Measurements from ENCODE around the gene PILRB.
"Not testable (repeated sequence)": the region's sequence is repeated elsewhere in the genome, so short reads cannot be mapped to it uniquely, and the experiment has no call there.

Gene PILRB

GRCh38 chr7:100376066-100376465 lies 18.1 kb downstream of the PILRB start:
- no peak for DNase-seq (ENCODE audit: low spot score)

- no peak for DNase-seq (ENCODE audit: low spot score)
Measured at GRCh38 chr7:100378114-100378755, 20.3 kb downstream of the PILRB start.

- DNase-seq (ENCODE audit: low spot score): no peak
Measured at GRCh38 chr7:100380196-100380595, 22.3 kb downstream of the PILRB start.

DNA sequence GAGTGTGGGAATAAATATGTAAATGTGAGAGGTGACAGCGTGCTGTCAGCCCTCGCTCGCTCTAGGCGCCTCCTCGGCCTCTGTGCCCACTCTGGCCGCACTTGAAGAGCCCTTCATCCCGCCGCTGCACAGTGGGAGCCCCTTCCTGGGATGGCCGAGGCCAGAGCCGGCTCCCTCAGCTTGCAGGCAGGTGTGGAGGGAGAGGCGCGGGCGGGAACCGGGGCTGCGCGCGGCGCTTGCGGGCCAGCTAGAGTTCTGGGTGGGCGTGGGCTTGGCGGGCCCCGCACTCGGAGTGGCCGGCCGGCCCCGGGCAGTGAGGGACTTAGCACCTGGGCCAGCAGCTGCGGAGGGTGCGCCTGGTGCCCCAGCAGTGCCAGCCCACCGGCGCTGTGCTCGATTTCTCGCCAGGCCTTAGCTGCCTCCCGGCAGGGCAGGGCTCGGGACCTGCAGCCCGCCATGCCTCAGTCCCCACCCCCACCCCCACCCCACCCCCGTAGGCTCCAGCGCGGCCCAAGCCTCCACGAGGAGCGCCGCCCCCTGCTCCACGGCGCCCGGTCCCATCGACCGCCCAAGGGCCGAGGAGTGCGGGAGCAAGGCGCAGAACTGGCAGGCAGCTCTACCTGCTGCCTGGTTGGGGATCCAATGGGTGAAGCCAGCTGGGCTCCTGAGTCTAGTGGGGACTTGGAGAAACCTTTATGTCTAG lies 23.8 kb downstream of the PILRB start:
- not testable (repeated sequence) for DNase-seq (ENCODE audit: low spot score)

- not testable (repeated sequence) for DNase-seq (ENCODE audit: low spot score)
Measured at GRCh38 chr7:100382234-100382853, 24.4 kb downstream of the PILRB start.

DNA sequence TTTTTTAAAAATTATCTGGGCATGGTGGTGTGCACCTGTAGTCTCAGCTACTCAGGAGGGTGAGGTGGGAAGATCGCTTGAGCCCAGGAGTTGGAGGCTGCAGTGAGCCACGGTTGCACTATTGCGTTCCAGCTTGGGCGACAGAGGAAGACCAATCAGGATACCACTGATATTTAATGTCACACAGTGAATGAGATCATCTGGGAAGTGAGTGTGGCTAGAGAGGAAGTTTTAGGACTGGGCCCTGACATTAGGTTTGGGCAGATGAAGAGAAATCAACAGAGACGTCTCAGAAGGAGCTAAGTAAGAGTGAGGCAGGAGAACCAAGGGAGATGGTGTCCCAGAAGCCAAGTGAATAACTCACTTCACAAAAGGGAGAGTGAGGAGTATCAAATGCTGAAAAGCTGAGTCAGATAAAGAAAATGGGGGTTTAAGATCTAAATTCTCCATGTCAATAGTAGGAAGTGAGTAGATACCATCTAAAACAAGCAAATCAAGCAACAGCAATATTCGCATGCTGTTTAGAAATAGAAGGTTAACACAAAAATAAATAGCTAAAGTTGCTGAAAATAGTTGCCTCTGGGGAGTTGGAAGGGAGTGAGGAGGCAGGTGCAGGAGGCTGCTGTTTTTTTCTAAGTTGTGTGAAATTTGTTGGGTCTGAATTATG lies 26.8 kb downstream of the PILRB start:
- DNase-seq (ENCODE audit: low spot score): no peak

DNA sequence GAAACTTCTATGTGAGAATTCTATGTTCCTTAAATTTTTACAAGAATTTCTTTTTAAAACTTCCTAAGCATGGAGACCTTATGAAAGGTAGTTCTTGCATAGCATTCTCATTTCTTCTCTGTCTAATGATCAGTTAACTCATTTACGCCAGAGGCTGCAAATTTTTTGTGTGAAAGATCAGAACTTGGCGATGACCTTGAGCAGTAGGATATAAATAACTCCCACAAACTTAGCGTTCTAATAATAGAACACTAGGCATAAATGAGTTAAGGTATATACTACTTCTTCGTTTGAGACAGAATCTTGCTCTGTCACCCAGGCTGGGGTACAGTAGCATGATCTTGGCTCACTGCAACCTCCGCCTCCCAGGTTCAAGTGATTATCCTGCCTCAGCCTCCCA lies 29.0 kb downstream of the PILRB start:
- DNase-seq (ENCODE audit: low spot score): no peak

- no peak for DNase-seq (ENCODE audit: low spot score)
Measured at GRCh38 chr7:100387695-100388094, 29.8 kb downstream of the PILRB start.

- no peak for DNase-seq (ENCODE audit: low spot score)
Measured at GRCh38 chr7:100389437-100390088, 31.6 kb downstream of the PILRB start.

- DNase-seq (ENCODE audit: low spot score): no peak
Measured at GRCh38 chr7:100390286-100391009, 32.5 kb downstream of the PILRB start.

DNA sequence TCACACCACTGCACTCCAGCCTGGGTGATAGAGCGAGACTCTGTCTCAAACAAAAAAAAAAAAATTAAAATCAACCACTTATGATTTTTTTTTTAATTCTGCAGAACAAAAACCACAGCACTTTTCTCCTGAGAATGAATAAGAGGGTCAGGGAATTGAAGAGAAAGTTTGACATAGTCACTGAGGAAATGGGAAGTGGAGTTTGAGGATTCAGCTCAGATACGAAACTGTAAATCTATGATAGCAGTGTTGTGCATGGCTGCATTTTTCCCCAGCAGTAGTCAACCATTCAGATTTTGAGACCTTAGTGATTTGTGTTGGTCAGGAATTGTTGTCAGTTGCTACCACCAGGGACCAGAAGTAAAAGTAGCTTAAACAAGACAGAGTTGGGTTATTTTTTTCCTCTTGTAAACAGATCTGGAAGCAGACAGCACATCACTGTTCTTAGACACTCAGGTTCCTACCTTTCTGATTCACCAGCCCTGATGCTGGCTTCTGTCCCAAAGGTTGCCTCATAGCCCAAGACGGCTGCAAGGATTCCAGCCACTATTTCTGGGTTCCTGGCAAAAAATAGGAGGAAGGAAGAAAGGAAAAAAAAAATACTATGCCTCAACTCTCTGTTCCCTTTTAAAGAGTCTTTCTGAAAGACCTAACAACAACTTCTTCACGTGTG lies 35.5 kb downstream of the PILRB start:
- DNase-seq (ENCODE audit: low spot score): no peak

GRCh38 chr7:100394077-100394476 lies 36.2 kb downstream of the PILRB start:
- no peak for DNase-seq (ENCODE audit: low spot score)

DNA sequence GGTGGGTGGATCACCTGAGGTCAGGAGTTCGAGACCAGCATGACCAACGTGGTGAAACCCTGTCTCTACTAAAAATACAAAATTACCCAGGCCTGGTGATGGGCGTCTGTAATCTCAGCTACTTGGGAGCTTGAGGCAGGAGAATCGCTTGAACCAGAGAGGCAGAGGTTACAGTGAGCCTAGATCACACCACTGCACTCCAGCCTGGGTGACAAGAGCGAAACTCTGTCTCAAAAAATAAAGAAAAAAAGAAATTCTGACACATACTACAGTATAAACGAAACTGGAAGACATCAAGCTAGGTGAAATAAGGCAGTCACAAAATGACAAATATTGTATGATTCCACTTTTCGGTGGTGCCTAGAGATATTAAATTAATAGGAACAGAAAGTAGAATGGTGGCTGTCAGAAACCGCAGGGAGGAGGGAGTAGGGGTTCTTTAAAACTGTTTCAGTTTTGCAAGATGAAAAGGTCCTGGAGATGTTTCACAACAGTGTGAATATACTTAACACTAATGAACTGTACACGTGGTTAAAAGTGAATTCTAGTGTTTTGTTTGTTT lies 38.6 kb downstream of the PILRB start:
- DNase-seq (ENCODE audit: low spot score): no peak

GRCh38 chr7:100397315-100398081 lies 39.6 kb downstream of the PILRB start:
- no peak for DNase-seq (ENCODE audit: low spot score)

- no peak for DNase-seq (ENCODE audit: low spot score)
Measured at GRCh38 chr7:100398239-100398638, 40.3 kb downstream of the PILRB start.

GRCh38 chr7:100400041-100400440 lies 42.1 kb downstream of the PILRB start:
- no peak for DNase-seq (ENCODE audit: low spot score)

- peak; percentile 51 for DNase-seq (ENCODE audit: low spot score)
Measured at GRCh38 chr7:100400656-100401055, 42.7 kb downstream of the PILRB start.

- DNase-seq (ENCODE audit: low spot score): no peak
Measured at GRCh38 chr7:100401811-100402210, 43.9 kb downstream of the PILRB start.

DNA sequence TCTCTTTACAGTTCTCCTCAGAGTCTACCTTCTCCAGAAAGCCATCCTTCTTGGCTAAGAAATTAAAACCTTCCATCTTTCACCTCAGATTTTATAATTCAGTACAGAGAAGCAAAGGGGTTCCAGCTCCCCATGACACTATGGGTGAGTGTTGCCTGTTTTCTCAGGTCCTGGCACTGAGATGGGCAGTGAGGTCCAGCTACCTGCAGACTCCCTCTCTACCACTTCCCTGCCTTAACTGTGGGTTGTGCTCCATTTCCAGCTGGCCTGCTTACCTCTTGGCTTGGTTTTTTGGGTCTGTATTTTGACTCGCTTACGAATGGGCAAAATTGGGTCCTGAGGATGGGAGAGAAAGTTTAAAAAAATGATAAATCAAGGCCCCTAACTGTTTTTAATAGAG lies 44.3 kb downstream of the PILRB start:
- DNase-seq (ENCODE audit: low spot score): no peak

DNA sequence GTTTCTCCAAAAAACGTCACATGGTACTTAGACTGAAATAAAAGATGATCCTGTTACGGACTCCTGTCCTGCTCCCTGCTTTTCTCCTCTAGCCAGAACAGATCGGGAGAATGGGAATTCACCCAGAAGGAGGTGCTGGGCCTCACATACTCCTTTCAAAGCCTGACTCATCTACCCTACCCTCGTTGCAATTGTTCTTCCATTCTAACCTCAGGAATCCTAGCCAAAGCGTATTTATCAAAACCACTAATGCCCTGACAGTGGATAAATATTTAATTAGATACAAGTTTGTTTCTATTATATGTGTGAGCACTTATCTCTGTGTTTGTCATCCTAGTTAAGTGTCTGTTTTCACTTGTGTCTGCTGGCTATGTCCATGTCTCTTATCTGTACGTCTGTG lies 48.9 kb downstream of the PILRB start:
- no peak for DNase-seq (ENCODE audit: low spot score)
